HCT116 (cell line): Measurements from ENCODE around the gene PUM1. TPM values are rescaled to one million over a fixed set of nuclear protein-coding genes. Genes with fewer than 3 reads are reported as not detected.

ENCODE experiments used
- ATAC-seq: fragments of 200-7000 bp; cut with Tn5 transposase; 2 replicates; pipeline ENCODE4 v1.9.1; 2020; ENCODE audit warnings: mild to moderate bottlenecking, moderate library complexity
- BruUV-seq: library from RNA; stranded (reverse); fragments of 400-500 nt; replicated peaks from 2 replicates; lab custom pipeline; 2021; lab: Mats Ljungman, UMichigan
- CTCF ChIA-PET: fragments of 300-600 bp; sonication (Branson Sonifier 250); formaldehyde crosslinking; loops from one replicate; lab custom pipeline; 2021; ENCODE audit warnings: antibody characterized with exemption; lab: Charles Lee
- POLR2A ChIA-PET: fragments of 300-600, 350-600 bp; sonication (Branson Sonifier 250); formaldehyde crosslinking; loops from one replicate; lab custom pipeline; 2021; ENCODE audit warnings: antibody characterized with exemption; lab: Charles Lee
- RAD21 ChIA-PET, 2 experiments: fragments of 300-600 bp; sonication (Branson Sonifier 250); formaldehyde crosslinking; loops; one replicate each; lab custom pipeline; 2023; ENCODE audit warnings: low total read pairs in 2 of 2; ENCODE audit not compliant: uncharacterized antibody in 2 of 2, unreplicated experiment in 2 of 2, low non-redundant PET in 1 of 2; lab: Charles Lee
- DNase-seq: peaks from one replicate; pipeline ENCODE4 v3.0.0-alpha.2; 2010; ENCODE audit warnings: low read depth, low spot score
- H2AFZ ChIP-seq: fragments of 200-600 bp; shearing (Covaris generic), sonication (generic); 2 replicates; pipeline ENCODE4 v1.6.1; 2017; ENCODE audit warnings: low read depth, mixed run types, mixed read lengths, antibody characterized with exemption, low read length; ENCODE audit not compliant: poor library complexity, severe bottlenecking
- H3K27ac ChIP-seq: 2 replicates; pipeline ENCODE4 v1.5.1; 2012; ENCODE audit warnings: low read depth, low read length
- H3K27me3 ChIP-seq: fragments of 200-600 bp; sonication (generic); 2 replicates; pipeline ENCODE4 v1.6.1; 2016; ENCODE audit warnings: mixed run types, low read length, mixed read lengths; ENCODE audit not compliant: insufficient read depth
- H3K36me3 ChIP-seq, 2 experiments: fragments of 200-500 bp in 1 of 2; fragments of 200-600 bp in 1 of 2; sonication (Bioruptor generic) in 1 of 2; sonication (generic) in 1 of 2; 2 replicates each; pipeline versions ENCODE4 v1.5.1 to v1.6.1; 2014 to 2016; ENCODE audit warnings: low read length in 2 of 2, inconsistent platforms in 1 of 2, mixed read lengths in 1 of 2, mixed run types in 1 of 2; ENCODE audit not compliant: insufficient read depth in 2 of 2, control insufficient read depth in 1 of 2
- H3K4me1 ChIP-seq, 2 experiments: fragments of 200-600 bp in 1 of 2; sonication (generic) in 1 of 2; 2 replicates each; pipeline versions ENCODE4 v1.5.1 to v1.6.1; 2012 to 2017; ENCODE audit warnings: low read length in 2 of 2, inconsistent platforms in 1 of 2, mild to moderate bottlenecking in 1 of 2, mixed read lengths in 1 of 2, mixed run types in 1 of 2, moderate library complexity in 1 of 2; ENCODE audit not compliant: insufficient read depth in 2 of 2, control insufficient read depth in 1 of 2
- H3K4me2 ChIP-seq: fragments of 200-600 bp; sonication (generic); 2 replicates; pipeline ENCODE4 v1.6.1; 2017; ENCODE audit warnings: mixed run types, low read length, mixed read lengths
- H3K4me3 ChIP-seq, 2 experiments: fragments of 200-600 bp in 1 of 2; sonication (generic) in 1 of 2; replicated peaks in 1 of 2; 2 replicates each; pipeline ENCODE4 v1.5.1; 2011 to 2016; ENCODE audit warnings: low read length in 2 of 2, control low read depth in 1 of 2, low read depth in 1 of 2, mild to moderate bottlenecking in 1 of 2, mixed read lengths in 1 of 2, mixed run types in 1 of 2
- H3K79me2 ChIP-seq: fragments of 200-600 bp; sonication (generic); 2 replicates; pipeline ENCODE4 v1.6.1; 2017; ENCODE audit warnings: mild to moderate bottlenecking, mixed run types, low read length, moderate library complexity, mixed read lengths; ENCODE audit not compliant: insufficient read depth
- H3K9ac ChIP-seq: fragments of 200-600 bp; sonication (generic); 2 replicates; pipeline ENCODE4 v1.6.1; 2016; ENCODE audit warnings: low read length, mixed read lengths
- H3K9me2 ChIP-seq: fragments of 200-600 bp; sonication (generic), shearing (Covaris generic); 2 replicates; pipeline ENCODE4 v1.6.1; 2017; ENCODE audit warnings: mixed run types, mild to moderate bottlenecking, moderate library complexity; ENCODE audit not compliant: insufficient read depth
- H3K9me3 ChIP-seq, 2 experiments: fragments of 200-500 bp in 1 of 2; fragments of 200-600 bp in 1 of 2; sonication (Bioruptor generic) in 1 of 2; sonication (generic) in 1 of 2; 2 replicates each; pipeline ENCODE4 v1.6.1; 2014 to 2017; ENCODE audit warnings: low read length in 2 of 2, mixed read lengths in 2 of 2, inconsistent platforms in 1 of 2, low read depth in 1 of 2, mild to moderate bottlenecking in 1 of 2, mixed run types in 1 of 2, moderate library complexity in 1 of 2; ENCODE audit not compliant: control insufficient read depth in 1 of 2, insufficient read depth in 1 of 2
- H4K20me1 ChIP-seq: fragments of 200-600 bp; sonication (generic), shearing (Covaris generic); 2 replicates; pipeline ENCODE4 v1.6.1; 2017; ENCODE audit warnings: mixed run types, mild to moderate bottlenecking, moderate library complexity; ENCODE audit not compliant: insufficient read depth
- CBX3 ChIP-seq: IDR thresholded peaks from 2 replicates; pipeline ENCODE4 v1.6.1; 2012; ENCODE audit warnings: low read depth
- CEBPB ChIP-seq: IDR thresholded peaks from 2 replicates; pipeline ENCODE4 v1.6.1; 2012; ENCODE audit warnings: low read depth
- EZH2 ChIP-seq: fragments of 200-600 bp; sonication (generic); IDR thresholded peaks from 2 replicates; pipeline ENCODE4 v1.6.1; 2017; ENCODE audit warnings: antibody characterized with exemption, mixed run types
- EZH2phosphoT487 ChIP-seq: fragments of 200-600 bp; IDR thresholded peaks from 2 replicates; pipeline ENCODE4 v1.6.1; 2018; ENCODE audit warnings: antibody characterized with exemption, borderline replicate concordance
- FOSL1 ChIP-seq: IDR thresholded peaks from 2 replicates; pipeline ENCODE4 v1.6.1; 2012; ENCODE audit warnings: low read depth
- JUND ChIP-seq: IDR thresholded peaks from 2 replicates; pipeline ENCODE4 v1.6.1; 2012
- MAX ChIP-seq: IDR thresholded peaks from 2 replicates; pipeline ENCODE4 v1.6.1; 2012
- POLR2A ChIP-seq: IDR thresholded peaks from 2 replicates; pipeline ENCODE4 v1.7.0; 2011; ENCODE audit warnings: borderline replicate concordance; ENCODE audit not compliant: insufficient read depth, insufficient read length; ENCODE audit errors: extremely low read depth
- RAD21 ChIP-seq: IDR thresholded peaks from 2 replicates; pipeline ENCODE4 v1.6.1; 2012; ENCODE audit warnings: low read depth, mild to moderate bottlenecking
- REST ChIP-seq: IDR thresholded peaks from 2 replicates; pipeline ENCODE4 v1.6.1; 2012; ENCODE audit warnings: low read depth
- SIN3A ChIP-seq: IDR thresholded peaks from 2 replicates; pipeline ENCODE4 v1.6.1; 2012; ENCODE audit warnings: low read depth
- SRF ChIP-seq: IDR thresholded peaks from 2 replicates; pipeline ENCODE4 v1.6.1; 2012; ENCODE audit warnings: low read depth
- TCF7L2 ChIP-seq: IDR thresholded peaks from 2 replicates; pipeline ENCODE4 v1.7.0; 2011; ENCODE audit warnings: borderline replicate concordance, inconsistent platforms; ENCODE audit not compliant: insufficient read depth, insufficient read length; ENCODE audit errors: extremely low read depth
- YY1 ChIP-seq: IDR thresholded peaks from 2 replicates; pipeline ENCODE4 v1.6.1; 2011; ENCODE audit warnings: low read length, low read depth, moderate library complexity, mild to moderate bottlenecking; ENCODE audit not compliant: insufficient replicate concordance; ENCODE audit errors: extremely low read depth
- ZBTB33 ChIP-seq: IDR thresholded peaks from 2 replicates; pipeline ENCODE4 v1.6.1; 2011; ENCODE audit warnings: mild to moderate bottlenecking, low read length, moderate library complexity; ENCODE audit not compliant: insufficient replicate concordance; ENCODE audit errors: extremely low read depth
- ZFX ChIP-seq: fragments of 450-650 bp; IDR thresholded peaks from 2 replicates; pipeline ENCODE4 v1.6.1; 2017
- ZNF274 ChIP-seq: fragments of 200-500 bp; sonication (Bioruptor generic); IDR thresholded peaks from 2 replicates; pipeline ENCODE4 v1.6.1; 2014; ENCODE audit warnings: mild to moderate bottlenecking, low read depth, low read length, inconsistent platforms
- intact Hi-C: fragments of 100-400 bp; cut with micrococcal nuclease; formaldehyde crosslinking; loops from 2 replicates; pipeline ENCODE4 v1.10.0; 2022
- total RNA-seq: library from RNA; stranded (reverse); gene quantifications from one replicate; pipeline ENCODE4 v1.2.1, GENCODE V29; 2021; ENCODE audit not compliant: unreplicated experiment

Gene PUM1
- total RNA-seq, 1 experiment from 2014 or later: 113 TPM

- H3K9me2 ChIP-seq: no peaks in the 10 kb centered on the region
- intact Hi-C loops: no loop called here
- no peak overlapping the region for H3K9ac ChIP-seq
- ChIA-PET POLR2A (interaction anchor here (0.9 kb wide), 1 partner anchor 100 kb away, joined by 3 read pairs; no protein-coding TSS in a partner anchor), CTCF (interaction anchor here (0.7 to 1.9 kb wide), 4 partner anchors 102 to 187 kb away, joined by 3 to 6 read pairs (median 3); no protein-coding TSS in a partner anchor), RAD21 (no interaction called here)
- BruUV-seq: no TSS peak
- H3K79me2 ChIP-seq: peaks cover 24% of the 10 kb centered on the region
- no peak overlapping the region for H3K4me2 ChIP-seq
- no peak overlapping the region for H3K27ac ChIP-seq
- no peaks in the 10 kb centered on the region for H3K27me3 ChIP-seq
- ATAC-seq (no peak), DNase-seq (no peak)
- H3K9me3 ChIP-seq: no peaks in the 10 kb centered on the region
- H2AFZ ChIP-seq: no peak overlapping the region
- no peaks in the 10 kb centered on the region for H4K20me1 ChIP-seq
- peaks cover 17 to 29% of the 10 kb centered on the region in 2 experiments for H3K4me1 ChIP-seq
- H3K36me3 ChIP-seq: no peaks in the 10 kb centered on the region
- TF ChIP-seq RAD21: no peak
- TF ChIP-seq SRF: no peak
- no peak for TF ChIP-seq EZH2phosphoT487
- TF ChIP-seq CEBPB: no peak
- no peak for TF ChIP-seq FOSL1
- no peak for TF ChIP-seq EZH2
- TF ChIP-seq ZBTB33: no peak
- no peak for TF ChIP-seq MAX
- no peak for TF ChIP-seq POLR2A
- no peak for TF ChIP-seq YY1
- TF ChIP-seq JUND: no peak
- no peak for TF ChIP-seq ZNF274
- TF ChIP-seq REST: no peak
- no peak for TF ChIP-seq ZFX
- no peak for TF ChIP-seq SIN3A
- no peak for TF ChIP-seq TCF7L2
- no peak for TF ChIP-seq CBX3
- H3K4me3 ChIP-seq: no peak overlapping the region
These were observed 160.6 kb downstream of the PUM1 start for GRCh38 chr1:30904962-30905335.
